HuH-7 (cell line): Measurements from ENCODE around the gene SYNCRIP.
A peak's percentile ranks its signal among the peaks of the same experiment; 100 is the strongest.
"Not testable (repeated sequence)": the region's sequence is repeated elsewhere in the genome, so short reads cannot be mapped to it uniquely, and the experiment has no call there.

Experiments used
- DNase-seq: peaks from one replicate; pipeline ENCODE4 v3.0.0; 2011; ENCODE audit warnings: low spot score

SYNCRIP gene

DNA sequence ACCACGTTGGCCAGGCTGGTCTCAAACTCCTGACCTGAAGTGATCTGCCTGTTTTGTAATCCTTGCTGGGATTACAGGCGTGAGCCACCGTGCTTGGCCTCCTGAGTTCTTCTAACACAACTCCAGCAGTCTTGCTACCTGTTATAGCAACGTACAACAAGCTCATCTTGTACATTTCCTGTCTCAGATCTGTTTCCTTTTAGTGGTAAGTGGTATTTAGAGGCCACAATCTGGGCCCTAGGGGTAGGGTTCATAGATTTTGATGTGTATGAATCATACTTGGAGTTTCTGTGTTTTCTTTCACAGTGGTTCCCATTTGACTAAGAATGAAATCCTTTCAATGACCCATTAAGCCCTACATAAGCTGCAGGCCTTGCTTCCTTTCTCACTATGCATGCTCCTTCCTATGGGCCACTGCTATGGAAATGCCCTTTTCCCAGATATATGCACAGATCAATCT is 27.1 kb upstream of the SYNCRIP start:
- DNase-seq: no peak

- DNase-seq: no peak
These were observed 19.6 kb upstream of the SYNCRIP start for GRCh38 chr6:85662251-85662650.

DNA sequence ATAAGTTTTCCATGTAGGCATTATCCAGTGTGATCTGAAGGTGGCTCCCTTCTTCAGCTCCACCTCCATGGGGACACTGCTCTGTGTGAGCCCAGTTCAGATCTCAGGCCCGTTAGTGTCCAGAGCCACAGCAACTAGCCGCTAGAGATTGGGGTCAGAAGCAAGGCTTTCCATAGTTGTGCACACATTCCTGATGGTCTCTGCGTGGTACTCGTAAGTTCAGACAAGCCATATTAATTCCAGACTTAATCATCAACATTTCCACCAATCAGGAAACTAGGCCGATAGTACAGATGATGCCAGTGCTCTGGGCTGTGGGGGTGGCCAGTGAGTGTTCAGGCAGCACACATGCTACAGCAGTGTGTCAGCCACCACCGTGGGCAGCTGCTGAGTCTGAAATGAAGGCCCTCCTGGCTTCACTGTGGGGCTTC is 17.5 kb upstream of the SYNCRIP start:
- DNase-seq: no peak

DNA sequence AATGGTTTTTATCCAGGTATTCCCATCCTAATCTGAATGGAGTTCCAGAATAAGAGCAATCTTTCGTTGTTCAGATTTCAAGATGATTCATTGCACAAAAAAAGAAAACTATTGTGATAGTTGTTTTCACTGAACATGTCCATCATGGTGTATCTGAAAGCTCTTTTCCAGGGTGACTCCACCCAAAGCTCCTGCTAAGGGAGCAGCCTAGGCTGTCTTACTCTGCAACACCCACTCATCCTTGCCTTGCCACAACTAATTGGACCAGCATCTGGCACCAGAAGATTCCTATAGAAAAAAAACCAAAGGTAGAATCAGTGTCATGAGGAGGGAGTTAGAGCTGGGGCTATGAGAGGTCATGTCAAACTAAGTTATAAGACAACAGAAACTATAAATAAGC is 7.9 kb upstream of the SYNCRIP start:
- DNase-seq: no peak

GRCh38 chr6:85644279-85644762 is 1.6 kb upstream of the SYNCRIP start:
- DNase-seq: no peak

GRCh38 chr6:85643537-85644278 is 1.0 kb upstream of the SYNCRIP start:
- DNase-seq: peak; percentile 91

DNA sequence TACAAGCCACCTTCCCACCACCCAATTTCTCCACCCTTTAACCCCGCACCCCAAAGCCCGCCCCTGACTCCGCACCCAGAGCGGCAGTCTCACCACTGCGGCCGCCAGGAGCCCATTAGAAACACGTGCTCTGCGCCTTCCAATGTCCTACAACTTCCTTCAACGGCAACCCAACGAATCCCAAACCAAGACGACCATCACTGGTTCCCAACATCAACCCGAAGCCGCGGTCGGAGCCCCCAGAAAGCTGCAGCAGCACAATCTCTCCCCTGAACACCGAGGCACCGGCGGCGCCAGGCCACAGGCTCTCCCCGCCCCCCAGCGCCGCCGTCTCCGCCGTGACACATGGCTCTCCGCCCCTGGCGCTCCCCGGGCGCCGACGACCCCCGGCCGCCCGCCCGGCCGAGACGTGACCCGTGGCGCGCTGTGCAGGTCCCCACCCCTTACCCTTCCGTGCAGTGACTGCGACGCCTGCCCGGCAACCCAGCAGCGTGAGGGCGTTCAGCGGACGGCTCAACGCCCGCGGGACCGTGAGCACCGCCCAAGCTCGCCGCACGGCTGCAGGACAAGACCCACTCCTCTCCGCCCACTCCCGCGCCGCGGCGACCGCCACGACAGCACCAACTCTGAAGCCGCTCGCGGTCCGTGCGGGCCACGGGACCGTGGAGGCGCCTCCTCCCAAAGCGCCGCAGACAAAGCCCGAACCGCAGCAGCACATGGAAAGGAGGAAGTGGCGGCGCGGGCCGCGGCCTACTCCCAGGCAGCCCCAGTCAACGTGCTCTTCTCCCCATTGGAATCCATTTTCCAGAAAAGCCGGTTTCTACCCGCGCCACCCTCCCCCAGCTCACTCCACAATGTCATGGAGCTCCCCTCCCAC is 551 bp downstream of the SYNCRIP start:
- peak; percentile 26 for DNase-seq

GRCh38 chr6:85641522-85641896 is 1.2 kb downstream of the SYNCRIP start:
- no peak for DNase-seq

DNA sequence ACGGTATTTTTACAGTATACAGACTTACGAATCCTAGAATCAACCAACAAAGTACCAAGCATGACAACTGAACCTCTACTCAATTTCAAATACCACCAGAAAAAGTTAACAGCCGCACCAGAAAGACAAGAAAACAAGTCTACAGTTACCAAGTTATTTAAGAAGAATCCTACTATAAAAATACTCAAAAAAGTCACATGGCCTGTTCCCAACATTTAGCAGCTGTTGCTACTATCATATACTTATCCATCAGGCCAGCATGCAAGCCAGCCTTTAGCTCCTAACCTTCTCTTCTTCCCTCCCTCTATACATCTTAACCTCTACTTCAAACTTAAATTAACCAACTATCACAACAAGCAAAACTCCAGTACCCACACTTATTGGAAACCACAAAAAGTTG is 1.9 kb downstream of the SYNCRIP start:
- DNase-seq: no peak

DNA sequence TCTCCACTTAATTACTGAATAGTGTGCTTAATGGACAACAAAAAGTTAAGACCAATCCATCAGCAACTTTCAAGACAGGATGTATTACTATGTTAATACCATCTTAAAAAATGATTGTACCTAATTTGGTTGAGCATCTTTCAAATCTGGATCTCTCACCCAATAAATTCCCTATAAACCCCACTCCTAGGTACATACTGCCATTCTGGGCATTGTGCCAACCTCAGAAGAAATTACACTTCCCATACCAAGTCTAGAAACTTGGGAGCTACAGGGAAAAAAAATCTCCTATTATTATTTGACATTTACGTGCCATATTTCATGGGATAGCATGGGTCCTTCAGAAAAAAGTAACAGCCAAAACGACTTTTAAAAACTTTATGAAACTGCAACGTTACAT is 5.1 kb downstream of the SYNCRIP start:
- no peak for DNase-seq

GRCh38 chr6:85632164-85632942 is 10.3 kb downstream of the SYNCRIP start:
- DNase-seq: no peak

DNA sequence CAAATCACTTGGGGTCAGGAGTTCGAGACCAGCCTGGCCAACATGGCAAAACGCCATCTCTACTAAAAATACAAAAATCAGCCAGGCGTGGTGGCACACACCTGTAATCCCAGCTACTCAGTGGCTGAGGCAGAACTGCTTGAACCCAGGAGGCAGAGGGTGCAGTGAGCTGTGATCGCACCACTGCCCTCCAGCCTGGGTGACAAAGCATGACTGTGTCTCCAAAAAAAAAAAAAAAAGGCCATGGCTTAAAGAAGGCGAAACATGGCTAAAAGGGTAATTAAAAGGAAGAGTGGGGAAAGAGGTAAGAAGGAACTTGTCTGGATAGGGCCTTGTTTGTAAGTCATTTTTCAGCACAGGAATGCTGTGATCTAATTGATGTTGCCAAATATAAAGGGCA is 11.6 kb downstream of the SYNCRIP start:
- not testable (repeated sequence) for DNase-seq

DNA sequence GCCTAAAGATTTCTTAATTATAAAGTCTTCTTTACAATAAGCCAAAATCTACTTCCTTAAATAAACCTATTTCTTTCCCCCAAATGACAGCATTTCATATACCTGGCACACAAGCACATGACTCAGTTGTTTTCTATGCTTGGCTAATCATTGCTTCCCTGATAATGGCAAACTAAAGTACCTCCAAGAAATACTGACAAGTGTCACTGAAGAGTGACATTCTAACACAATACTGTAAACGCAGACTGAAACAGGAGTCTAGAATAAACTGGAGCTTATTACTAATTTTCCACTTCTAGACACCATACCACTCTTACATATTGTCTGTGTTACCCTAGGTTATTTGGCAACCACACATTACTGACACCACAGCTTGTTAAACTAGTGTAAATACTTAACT is 14.3 kb downstream of the SYNCRIP start:
- DNase-seq: no peak

DNA sequence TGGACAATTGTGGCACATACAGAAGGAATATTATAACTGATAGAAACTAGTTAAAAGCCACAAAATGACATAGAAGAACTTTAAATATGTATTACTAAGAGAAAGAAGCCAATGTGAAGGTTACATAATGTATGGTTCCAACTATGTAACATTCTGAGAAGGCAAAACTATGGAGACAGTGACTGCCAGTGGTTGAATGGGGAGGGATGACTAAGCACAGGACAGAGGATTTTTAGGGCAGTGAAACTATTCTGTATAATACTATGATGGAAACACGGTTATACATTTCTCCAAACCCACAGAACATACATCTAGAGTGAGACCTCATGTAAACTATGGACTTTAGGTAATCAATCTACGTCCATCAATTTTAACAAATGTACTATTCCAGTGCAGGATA is 22.4 kb downstream of the SYNCRIP start:
- DNase-seq: no peak

- DNase-seq: no peak
These were observed 27.9 kb downstream of the SYNCRIP start for GRCh38 chr6:85614780-85615179.

GRCh38 chr6:85612690-85613474 is 29.8 kb downstream of the SYNCRIP start:
- no peak for DNase-seq

DNA sequence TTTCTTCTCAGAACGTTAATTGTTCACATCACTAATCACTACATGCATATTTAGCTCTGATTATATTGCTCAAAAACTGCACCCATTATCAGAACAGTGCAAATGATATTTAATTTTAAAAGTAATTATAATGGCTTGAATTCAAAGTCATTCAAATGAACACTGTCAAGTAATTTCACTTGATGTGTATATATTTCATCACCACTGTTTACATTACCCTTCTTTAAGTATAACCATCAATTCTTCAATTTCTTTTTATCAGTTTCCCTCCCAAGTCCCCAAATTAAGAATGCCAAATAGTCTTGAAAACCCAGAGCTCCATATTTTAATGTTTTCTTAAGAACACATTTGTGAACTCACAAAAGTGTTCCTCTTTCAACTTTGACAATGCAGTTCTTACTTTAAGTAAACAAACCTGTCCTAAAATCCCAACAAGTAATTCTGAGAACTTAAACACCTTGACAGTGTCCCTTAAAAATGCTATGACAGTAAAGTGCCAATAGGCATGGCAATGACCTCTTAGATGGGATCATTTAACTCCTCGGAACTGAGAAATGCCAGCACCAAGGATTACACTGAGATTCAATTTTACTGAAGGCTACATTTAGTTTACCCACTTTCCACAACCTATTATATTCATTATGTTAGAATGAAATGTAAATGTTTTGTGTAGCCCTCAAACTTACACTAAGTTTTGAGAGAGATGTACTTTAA is 32.3 kb downstream of the SYNCRIP start:
- no peak for DNase-seq

GRCh38 chr6:85602100-85602499 is 40.6 kb downstream of the SYNCRIP start:
- DNase-seq: no peak

GRCh38 chr6:85600713-85601313 is 41.9 kb downstream of the SYNCRIP start:
- no peak for DNase-seq

DNA sequence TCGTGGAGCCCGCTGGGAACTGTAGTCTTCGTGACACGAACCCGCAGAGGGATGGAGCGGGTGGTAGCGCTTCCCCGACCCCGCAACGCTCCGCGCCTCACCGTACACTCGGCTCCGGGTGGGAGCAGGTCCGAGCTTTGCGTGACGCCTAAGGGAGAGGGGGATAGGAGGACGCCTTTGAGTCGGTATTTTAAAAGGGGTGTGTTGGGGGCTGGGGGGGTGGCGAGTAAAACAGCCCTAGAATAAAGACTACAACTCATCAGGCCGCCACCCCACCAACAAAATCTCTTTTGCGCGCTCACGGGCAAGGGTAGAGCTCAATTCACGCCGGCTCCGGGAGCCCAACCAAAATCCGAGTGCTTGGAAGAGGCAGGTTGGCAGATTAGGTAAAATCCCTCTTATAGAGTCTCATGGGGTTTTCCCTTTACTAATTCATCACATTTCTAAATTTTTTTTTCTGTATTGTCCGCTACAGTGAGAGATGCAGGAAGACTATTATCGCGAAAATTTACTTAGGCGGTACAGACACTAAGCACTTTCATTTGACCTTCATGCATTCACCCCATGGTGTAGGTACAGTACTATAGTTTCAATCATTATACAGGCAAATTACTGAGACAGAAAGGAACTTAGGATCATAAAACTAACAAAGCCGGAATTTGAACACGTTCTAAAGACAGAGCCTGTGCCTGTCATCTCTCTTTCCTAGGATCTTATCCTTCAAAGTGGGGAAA is 48.3 kb downstream of the SYNCRIP start:
- DNase-seq: no peak
